ENCODE data around the gene PNMA8A. TPM values are rescaled to one million over a fixed set of nuclear protein-coding genes. Genes with fewer than 3 reads are reported as not detected.

Gene PNMA8A
- total and polyA plus RNA-seq, 2 experiments from 2014 or later, result 5.5 to 11.2 TPM

DNA sequence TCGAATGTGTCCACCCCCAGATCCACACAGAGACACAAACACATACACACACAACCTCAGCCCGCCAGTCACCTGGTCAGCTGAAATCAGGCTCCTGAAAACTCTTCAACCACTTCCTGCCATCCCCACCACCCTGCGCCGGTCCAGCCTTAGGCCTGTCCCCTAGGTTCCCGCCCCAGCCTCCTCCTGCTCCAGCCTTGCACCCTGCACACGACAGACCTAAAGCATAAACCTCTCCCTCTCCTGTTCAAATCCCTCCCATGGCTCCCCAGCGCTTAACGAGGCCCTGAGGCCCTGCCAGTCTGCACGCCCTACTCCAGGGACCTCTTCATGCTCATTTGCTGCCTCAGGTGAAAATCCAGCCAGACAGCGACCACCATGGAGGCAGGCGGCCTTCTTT, 17.2 kb upstream of the PNMA8A start:
- Histone ChIP-seq H3K4me3 (no peak overlapping the region), H3K9me2 (replicated peaks; ENCODE audit: insufficient read depth) (no peaks in the 10 kb centered on the region), H3K4me1 (ENCODE audit: insufficient read depth) (peaks cover 18% of the 10 kb centered on the region), H3K4me2 (no peak overlapping the region), H3K36me3 (replicated peaks; ENCODE audit: insufficient read depth, low read depth) (no peaks in the 10 kb centered on the region), H3K27ac (no peak overlapping the region), H3K27me3 (peaks cover 30% of the 10 kb centered on the region), H3K9me3 (ENCODE audit: low read depth) (no peaks in the 10 kb centered on the region), H4K20me1 (ENCODE audit: insufficient read depth, poor library complexity, severe bottlenecking) (no peaks in the 10 kb centered on the region), H3K79me2 (no peaks in the 10 kb centered on the region), H2AFZ (no peak overlapping the region)
- TF ChIP-seq EZH2 (IDR thresholded peaks at IDR 0.05; ENCODE audit: borderline replicate concordance) (no peak), EZH2phosphoT487 (IDR thresholded peaks at IDR 0.05; ENCODE audit: low read depth, severe bottlenecking, unreplicated experiment) (no peak)
- TF ChIP-seq, protein P1, sequence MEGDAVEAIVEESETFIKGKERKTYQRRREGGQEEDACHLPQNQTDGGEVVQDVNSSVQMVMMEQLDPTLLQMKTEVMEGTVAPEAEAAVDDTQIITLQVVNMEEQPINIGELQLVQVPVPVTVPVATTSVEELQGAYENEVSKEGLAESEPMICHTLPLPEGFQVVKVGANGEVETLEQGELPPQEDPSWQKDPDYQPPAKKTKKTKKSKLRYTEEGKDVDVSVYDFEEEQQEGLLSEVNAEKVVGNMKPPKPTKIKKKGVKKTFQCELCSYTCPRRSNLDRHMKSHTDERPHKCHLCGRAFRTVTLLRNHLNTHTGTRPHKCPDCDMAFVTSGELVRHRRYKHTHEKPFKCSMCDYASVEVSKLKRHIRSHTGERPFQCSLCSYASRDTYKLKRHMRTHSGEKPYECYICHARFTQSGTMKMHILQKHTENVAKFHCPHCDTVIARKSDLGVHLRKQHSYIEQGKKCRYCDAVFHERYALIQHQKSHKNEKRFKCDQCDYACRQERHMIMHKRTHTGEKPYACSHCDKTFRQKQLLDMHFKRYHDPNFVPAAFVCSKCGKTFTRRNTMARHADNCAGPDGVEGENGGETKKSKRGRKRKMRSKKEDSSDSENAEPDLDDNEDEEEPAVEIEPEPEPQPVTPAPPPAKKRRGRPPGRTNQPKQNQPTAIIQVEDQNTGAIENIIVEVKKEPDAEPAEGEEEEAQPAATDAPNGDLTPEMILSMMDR (IDR thresholded peaks at IDR 0.05; ENCODE audit: poor library complexity), result no peak
- WGBS (ENCODE audit: low lambda C conversion rate, missing lambda C conversion rate), result 71% methylated on average over 11 of the region's 11 CpGs
- DNase-seq (ENCODE audit: low spot score), result no peak

DNA sequence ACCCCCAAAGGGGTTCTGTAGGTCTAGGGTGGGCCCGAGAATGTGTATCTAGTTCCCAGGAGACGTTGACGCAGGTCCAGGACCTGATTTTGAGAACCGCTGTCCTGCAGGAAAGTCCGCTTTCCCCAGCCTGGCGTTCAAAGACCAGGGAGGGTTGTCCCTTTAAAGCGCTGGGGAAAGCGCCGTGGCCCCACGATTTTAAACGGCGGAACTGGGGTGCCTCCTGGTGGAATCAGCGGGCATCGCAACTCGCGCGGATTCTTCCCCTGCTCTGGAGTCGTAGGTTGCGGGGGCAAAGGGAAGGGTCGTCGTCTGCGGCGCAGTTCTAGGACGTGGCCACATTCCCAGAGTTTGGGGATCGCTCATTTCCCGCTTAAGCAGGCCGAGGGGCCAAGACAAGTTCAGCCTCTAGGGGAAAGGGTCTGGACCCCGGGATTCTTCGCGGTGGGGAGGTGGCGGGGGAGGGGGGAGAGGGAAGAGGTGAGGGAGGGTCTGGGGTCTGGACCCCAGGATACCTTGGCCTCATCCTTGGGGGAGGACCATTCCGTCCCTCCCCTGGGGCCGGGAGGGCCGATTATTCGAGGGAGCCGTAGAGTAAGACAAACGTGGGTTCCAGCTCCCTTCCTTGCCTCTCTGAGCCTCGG, 16.6 kb upstream of the PNMA8A start:
- no peak overlapping the region for H3K27ac ChIP-seq
- H3K4me2 ChIP-seq, result peak overlapping the region; percentile 96
- no peaks in the 10 kb centered on the region for H3K36me3 ChIP-seq (replicated peaks; ENCODE audit: insufficient read depth, low read depth)
- H2AFZ ChIP-seq, result peak overlapping the region; percentile 63
- 12% methylated on average over 34 of the region's 38 CpGs for WGBS (ENCODE audit: low lambda C conversion rate, missing lambda C conversion rate)
- TF ChIP-seq EZH2phosphoT487 (IDR thresholded peaks at IDR 0.05; ENCODE audit: low read depth, severe bottlenecking, unreplicated experiment) (no peak), EZH2 (IDR thresholded peaks at IDR 0.05; ENCODE audit: borderline replicate concordance) (no peak)
- TF ChIP-seq, protein P1 (IDR thresholded peaks at IDR 0.05; ENCODE audit: poor library complexity), result peak; percentile 97
- H3K4me1 ChIP-seq (ENCODE audit: insufficient read depth), result peaks cover 14% of the 10 kb centered on the region
- no peaks in the 10 kb centered on the region for H3K9me2 ChIP-seq (replicated peaks; ENCODE audit: insufficient read depth)
- H3K9me3 ChIP-seq (ENCODE audit: low read depth), result no peaks in the 10 kb centered on the region
- peak; percentile 88 for DNase-seq (ENCODE audit: low spot score)
- H3K27me3 ChIP-seq, result peaks cover 30% of the 10 kb centered on the region
- peak overlapping the region; percentile 33 for H3K4me3 ChIP-seq
- H4K20me1 ChIP-seq (ENCODE audit: insufficient read depth, poor library complexity, severe bottlenecking), result no peaks in the 10 kb centered on the region
- no peaks in the 10 kb centered on the region for H3K79me2 ChIP-seq

DNA sequence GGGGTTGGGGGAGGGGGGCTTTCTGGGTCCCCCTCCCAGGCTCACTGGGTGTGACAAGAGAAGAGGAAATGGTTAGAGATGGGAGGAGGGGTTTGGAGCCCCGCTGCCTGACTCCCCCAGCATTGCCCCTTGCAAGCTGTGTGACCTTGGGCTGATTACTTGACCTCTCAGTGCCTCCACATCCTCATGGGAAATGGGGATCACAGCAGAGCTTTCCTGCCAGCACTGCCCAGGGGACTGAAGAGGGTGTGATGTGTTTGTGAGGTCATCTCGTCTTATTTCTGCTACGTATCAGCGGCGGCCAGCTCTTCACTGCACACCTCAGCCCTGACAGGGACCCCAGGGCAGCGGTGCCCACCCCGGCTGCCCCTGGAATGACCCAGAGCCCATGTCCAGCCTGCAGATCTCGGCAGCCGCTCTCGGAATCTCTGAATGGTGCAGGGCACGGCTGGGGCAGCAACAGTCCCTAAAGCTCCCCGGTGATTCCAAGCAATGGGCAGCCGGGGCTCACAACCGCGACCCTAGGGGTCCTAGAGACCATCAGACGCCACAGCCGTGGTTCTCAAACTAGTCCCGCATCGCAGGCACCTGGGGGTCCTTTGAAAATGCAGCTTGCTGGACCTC, 15.9 kb upstream of the PNMA8A start:
- H3K27me3 ChIP-seq, result peaks cover 27% of the 10 kb centered on the region
- no peaks in the 10 kb centered on the region for H3K36me3 ChIP-seq (replicated peaks; ENCODE audit: insufficient read depth, low read depth)
- no peaks in the 10 kb centered on the region for H3K9me3 ChIP-seq (ENCODE audit: low read depth)
- no peaks in the 10 kb centered on the region for H3K9me2 ChIP-seq (replicated peaks; ENCODE audit: insufficient read depth)
- WGBS (ENCODE audit: low lambda C conversion rate, missing lambda C conversion rate), result 37% methylated on average over 19 of the region's 19 CpGs
- H3K4me2 ChIP-seq, result peak overlapping the region; percentile 96
- no peaks in the 10 kb centered on the region for H4K20me1 ChIP-seq (ENCODE audit: insufficient read depth, poor library complexity, severe bottlenecking)
- DNase-seq (ENCODE audit: low spot score), result no peak
- H3K79me2 ChIP-seq, result no peaks in the 10 kb centered on the region
- TF ChIP-seq, protein P1 (IDR thresholded peaks at IDR 0.05; ENCODE audit: poor library complexity), result no peak
- TF ChIP-seq EZH2 (IDR thresholded peaks at IDR 0.05; ENCODE audit: borderline replicate concordance) (no peak), EZH2phosphoT487 (IDR thresholded peaks at IDR 0.05; ENCODE audit: low read depth, severe bottlenecking, unreplicated experiment) (no peak)
- peak overlapping the region; percentile 33 for H3K4me3 ChIP-seq
- H3K27ac ChIP-seq, result no peak overlapping the region
- peak overlapping the region; percentile 59 for H2AFZ ChIP-seq
- H3K4me1 ChIP-seq (ENCODE audit: insufficient read depth), result peaks cover 18% of the 10 kb centered on the region

All from hepatocyte (in vitro differentiated cells).